KBM-7 (cell line): ENCODE results near the gene SOX9.

Experiments
- DNase-seq: peaks from one replicate; pipeline ENCODE4 v3.0.0-alpha.2; 2015
- in situ Hi-C: fragments of 300-500 bp; cut with MboI; formaldehyde crosslinking; loops from 2 replicates; pipeline ENCODE4 v1.14.3; 2020; ENCODE audit warnings: low sequenced_read_pairs, low pct_unique_long_range_greater_than_20kb, mixed read lengths

SOX9 gene

GRCh38 chr17:72145962-72146361 lies 25.1 kb downstream of the SOX9 start:
- in situ Hi-C loops, result no loop called here
- DNase-seq, result no peak

- in situ Hi-C loops, result no loop called here
These were observed 25.6 kb downstream of the SOX9 start for GRCh38 chr17:72146371-72146770.

GRCh38 chr17:72150632-72151460 lies 30.0 kb downstream of the SOX9 start:
- in situ Hi-C loops, result no loop called here
- no peak for DNase-seq

More at GRCh38 chr17:72146371-72146770, 25.6 kb downstream of the SOX9 start:
- no peak for DNase-seq

- no peak for DNase-seq
- in situ Hi-C loops, result no loop called here
These were observed 31.0 kb downstream of the SOX9 start for GRCh38 chr17:72151565-72152386.

- in situ Hi-C loops, result no loop called here
- DNase-seq, result no peak
These were observed 31.6 kb downstream of the SOX9 start for GRCh38 chr17:72152387-72152929.

- no peak for DNase-seq
- in situ Hi-C loops, result no loop called here
These were observed 38.4 kb downstream of the SOX9 start for GRCh38 chr17:72158895-72159885.

- in situ Hi-C loops, result no loop called here
- DNase-seq, result no peak
These were observed 41.7 kb downstream of the SOX9 start for GRCh38 chr17:72162569-72162968.

GRCh38 chr17:72163474-72163873 lies 42.7 kb downstream of the SOX9 start:
- in situ Hi-C loops, result no loop called here
- no peak for DNase-seq

GRCh38 chr17:72164158-72164739 lies 43.4 kb downstream of the SOX9 start:
- DNase-seq, result no peak
- in situ Hi-C loops, result no loop called here

GRCh38 chr17:72165192-72165866 lies 44.5 kb downstream of the SOX9 start:
- DNase-seq, result no peak
- in situ Hi-C loops, result no loop called here

GRCh38 chr17:72165867-72166439 lies 45.1 kb downstream of the SOX9 start:
- in situ Hi-C loops, result no loop called here
- no peak for DNase-seq

GRCh38 chr17:72167593-72167992 lies 46.8 kb downstream of the SOX9 start:
- in situ Hi-C loops, result no loop called here
- DNase-seq, result no peak

- in situ Hi-C loops, result no loop called here
- DNase-seq, result no peak
These were observed 49.0 kb downstream of the SOX9 start for GRCh38 chr17:72169823-72170222.

- in situ Hi-C loops, result no loop called here
- DNase-seq, result no peak
These were observed 51.2 kb downstream of the SOX9 start for GRCh38 chr17:72171703-72172667.

GRCh38 chr17:72173499-72174116 lies 52.8 kb downstream of the SOX9 start:
- DNase-seq, result no peak
- in situ Hi-C loops, result no loop called here

- no peak for DNase-seq
- in situ Hi-C loops, result no loop called here
These were observed 54.4 kb downstream of the SOX9 start for GRCh38 chr17:72175263-72175662.
